ENCODE measurements around the gene APP. TPM values are rescaled to one million over a fixed set of nuclear protein-coding genes. Genes with fewer than 3 reads are reported as not detected.

APP gene
- total RNA-seq, 1 donor, result 404 TPM

- no peak for TF ChIP-seq CTCF (IDR thresholded peaks at IDR 0.05; ENCODE audit: insufficient read depth, low read length)
- H3K4me3 ChIP-seq (ENCODE audit: low read depth, low read length), result no peak overlapping the region
- DNase-seq (ENCODE audit: low read depth), result peak; percentile 54
Observed at GRCh38 chr21:25963181-25963580, 207.4 kb downstream of the APP start.

- no peak overlapping the region for H3K4me3 ChIP-seq (ENCODE audit: low read depth, low read length)
- DNase-seq (ENCODE audit: low read depth), result no peak
- TF ChIP-seq CTCF (IDR thresholded peaks at IDR 0.05; ENCODE audit: insufficient read depth, low read length), result no peak
Observed at GRCh38 chr21:25961042-25961441, 209.5 kb downstream of the APP start.

GRCh38 chr21:25960402-25960801 is 210.2 kb downstream of the APP start:
- no peak for DNase-seq (ENCODE audit: low read depth)
- no peak overlapping the region for H3K4me3 ChIP-seq (ENCODE audit: low read depth, low read length)
- TF ChIP-seq CTCF (IDR thresholded peaks at IDR 0.05; ENCODE audit: insufficient read depth, low read length), result no peak

GRCh38 chr21:25959799-25960198 is 210.8 kb downstream of the APP start:
- no peak for DNase-seq (ENCODE audit: low read depth)
- no peak overlapping the region for H3K4me3 ChIP-seq (ENCODE audit: low read depth, low read length)
- no peak for TF ChIP-seq CTCF (IDR thresholded peaks at IDR 0.05; ENCODE audit: insufficient read depth, low read length)

- H3K4me3 ChIP-seq (ENCODE audit: low read depth, low read length), result no peak overlapping the region
- TF ChIP-seq CTCF (IDR thresholded peaks at IDR 0.05; ENCODE audit: insufficient read depth, low read length), result no peak
- peak; percentile 85 for DNase-seq (ENCODE audit: low read depth)
Observed at GRCh38 chr21:25956993-25957714, 213.4 kb downstream of the APP start.

- DNase-seq (ENCODE audit: low read depth), result no peak
- TF ChIP-seq CTCF (IDR thresholded peaks at IDR 0.05; ENCODE audit: insufficient read depth, low read length), result no peak
- H3K4me3 ChIP-seq (ENCODE audit: low read depth, low read length), result no peak overlapping the region
Observed at GRCh38 chr21:25955646-25956045, 214.9 kb downstream of the APP start.

GRCh38 chr21:25953659-25954058 is 216.9 kb downstream of the APP start:
- no peak for TF ChIP-seq CTCF (IDR thresholded peaks at IDR 0.05; ENCODE audit: insufficient read depth, low read length)
- DNase-seq (ENCODE audit: low read depth), result peak; percentile 28
- no peak overlapping the region for H3K4me3 ChIP-seq (ENCODE audit: low read depth, low read length)
